A549 (cell line): ENCODE results near the gene ZNF644. TPM values are rescaled to one million over a fixed set of nuclear protein-coding genes. Genes with fewer than 3 reads are reported as not detected.

Experiments
- ATAC-seq, 2 experiments: fragments of 200-7000 bp in 1 of 2; fragments of >200 bp in 1 of 2; cut with Nextera tagmentation in 1 of 2; cut with Tn5 transposase in 1 of 2; 3 replicates each; pipeline versions ENCODE4 v1.8.0 to v1.9.1; 2018 to 2020; ENCODE audit warnings: mild to moderate bottlenecking in 1 of 2, moderate library complexity in 1 of 2
- CTCF ChIA-PET: fragments of 300-600 bp; sonication (Branson Sonifier 250); formaldehyde crosslinking; extraction: SDS; loops from one replicate; lab custom pipeline; 2021; ENCODE audit warnings: antibody characterized with exemption, inconsistent platforms; lab: Yijun Ruan, JAX
- POLR2A ChIA-PET: fragments of 350-600 bp; formaldehyde crosslinking; extraction: SDS; loops from one replicate; lab custom pipeline; 2021; ENCODE audit warnings: antibody characterized with exemption, inconsistent platforms; lab: Yijun Ruan, JAX
- DNase-seq, 2 experiments: peaks; one replicate each; pipeline versions ENCODE4 v3.0.0 to v3.0.0-alpha.2; 2011 to 2016; ENCODE audit warnings: low read depth in 1 of 2, low spot score in 1 of 2
- FAIRE-seq: peaks from 2 replicates; lab custom pipeline; 2011; peaks lifted over from hg19 to GRCh38; lab: Jason Lieb, UNC
- H3K27ac ChIP-seq, 2 experiments: fragments of >200 bp; sonication (Bioruptor Twin); formaldehyde crosslinking; 3 replicates each; pipeline ENCODE4 v1.5.1; 2016 to 2017
- H3K4me1 ChIP-seq: fragments of >200 bp; sonication (Bioruptor Twin); formaldehyde crosslinking; 3 replicates; pipeline ENCODE4 v1.6.1; 2016
- H3K4me2 ChIP-seq: fragments of >200 bp; sonication (Bioruptor Twin); formaldehyde crosslinking; 3 replicates; pipeline ENCODE4 v1.6.1; 2016
- H3K4me3 ChIP-seq: fragments of >200 bp; sonication (Bioruptor Twin); formaldehyde crosslinking; 3 replicates; pipeline ENCODE4 v1.5.1; 2016
- H3K9me3 ChIP-seq: fragments of >200 bp; sonication (Bioruptor Twin); formaldehyde crosslinking; 3 replicates; pipeline ENCODE4 v1.6.1; 2016
- CBX8 ChIP-seq: fragments of 200-600 bp; sonication (generic); IDR thresholded peaks from 2 replicates; pipeline ENCODE4 v1.6.1; 2016
- CHD2 ChIP-seq: fragments of 150-350 bp; IDR thresholded peaks from 2 replicates; pipeline ENCODE4 v1.6.1; 2014; ENCODE audit warnings: low read length; ENCODE audit not compliant: partially characterized antibody
- CHD4 ChIP-seq: fragments of 200-600 bp; sonication (generic); IDR thresholded peaks from 2 replicates; pipeline ENCODE4 v1.6.1; 2016; ENCODE audit warnings: antibody characterized with exemption, mild to moderate bottlenecking, borderline replicate concordance
- EHF ChIP-seq: fragments of 250-450 bp; sonication (Bioruptor Pico); IDR thresholded peaks from 2 replicates; pipeline ENCODE4 v1.5.0; 2020; ENCODE audit warnings: mild to moderate bottlenecking
- FOSB ChIP-seq: fragments of 250-450 bp; sonication (Bioruptor Pico); IDR thresholded peaks from 2 replicates; pipeline ENCODE4 v1.5.0; 2020; ENCODE audit warnings: mild to moderate bottlenecking, moderate library complexity
- HOXA7 ChIP-seq: fragments of 250-450 bp; sonication (Bioruptor Pico); IDR thresholded peaks from 2 replicates; pipeline ENCODE4 v1.5.0; 2020; ENCODE audit warnings: mild to moderate bottlenecking, moderate library complexity
- HOXB13 ChIP-seq: fragments of 250-450 bp; sonication (Bioruptor Pico); IDR thresholded peaks from 2 replicates; pipeline ENCODE4 v1.5.0; 2020; ENCODE audit warnings: low read depth, mild to moderate bottlenecking, moderate library complexity
- HOXB5 ChIP-seq: fragments of 250-450 bp; sonication (Bioruptor Pico); IDR thresholded peaks from 2 replicates; pipeline ENCODE4 v1.5.0; 2020; ENCODE audit warnings: mild to moderate bottlenecking, moderate library complexity
- JUNB ChIP-seq: fragments of >200 bp; sonication (Bioruptor Twin); formaldehyde crosslinking; IDR thresholded peaks from 2 replicates; pipeline ENCODE4 v1.6.1; 2016
- KDM1A ChIP-seq: fragments of 200-600 bp; sonication (generic); IDR thresholded peaks from 2 replicates; pipeline ENCODE4 v1.6.1; 2016; ENCODE audit warnings: low read depth, mild to moderate bottlenecking
- MYC ChIP-seq: IDR thresholded peaks from 2 replicates; pipeline ENCODE4 v1.6.1; 2012; ENCODE audit warnings: mild to moderate bottlenecking, inconsistent platforms, low read length, improper control_type of control experiment, borderline replicate concordance
- RFX5 ChIP-seq: fragments of 450-650 bp; IDR thresholded peaks from 2 replicates; pipeline ENCODE4 v1.7.1; 2014; ENCODE audit warnings: antibody characterized with exemption, mild to moderate bottlenecking, moderate library complexity
- SMC3 ChIP-seq: fragments of >200 bp; sonication (Bioruptor Twin); formaldehyde crosslinking; IDR thresholded peaks from 3 replicates; pipeline ENCODE4 v1.6.1; 2018; ENCODE audit warnings: inconsistent platforms
- SREBF2 ChIP-seq: fragments of 450-650 bp; IDR thresholded peaks from 2 replicates; pipeline ENCODE4 v1.6.1; 2014; ENCODE audit warnings: mild to moderate bottlenecking, moderate library complexity
- TFCP2L1 ChIP-seq: fragments of 250-450 bp; sonication (Bioruptor Pico); IDR thresholded peaks from 2 replicates; pipeline ENCODE4 v1.5.0; 2021; ENCODE audit warnings: mild to moderate bottlenecking
- TP53 ChIP-seq: fragments of 250-450 bp; sonication (Bioruptor Pico); IDR thresholded peaks from 2 replicates; pipeline ENCODE4 v1.5.0; 2021; ENCODE audit warnings: mild to moderate bottlenecking, moderate library complexity
- ZC3H11A ChIP-seq: fragments of 450-650 bp; IDR thresholded peaks from 2 replicates; pipeline ENCODE4 v1.6.1; 2014; ENCODE audit warnings: antibody characterized with exemption, mild to moderate bottlenecking
- ZSCAN20 ChIP-seq: fragments of 250-450 bp; sonication (Bioruptor Pico); IDR thresholded peaks from 2 replicates; pipeline ENCODE4 v1.8.0; 2022; ENCODE audit warnings: mild to moderate bottlenecking, moderate library complexity
- WGBS: methylation state at CpG from one replicate; pipeline ENCODE4 v1.1.6; 2017; ENCODE audit errors: missing lambda C conversion rate; 5-methylcytosine and 5-hydroxymethylcytosine counted together
- polyA plus RNA-seq, 4 experiments: library from polyadenylated mRNA; depleted of rRNA in 3 of 4; stranded (reverse); fragments of >200 nt; fragmentation: RNase III in 1 of 4; extraction: RNeasy Plus Mini Kit Qiagen cat#74134 plus additional on column Dnase treatment in 1 of 4; gene quantifications; 2 replicates in 3 of 4; 3 replicates in 1 of 4; pipeline ENCODE4 v1.2.3, GENCODE V29; 2011 to 2017
- TF ChIP-seq, protein P1 (sequence below): IDR thresholded peaks from 2 replicates; pipeline ENCODE4 v1.6.1; 2012
- TF ChIP-seq, protein P2 (sequence below): fragments of 150-350 bp; IDR thresholded peaks from 2 replicates; pipeline ENCODE4 v1.6.1; 2014; ENCODE audit warnings: low read depth, mild to moderate bottlenecking, low read length
- TF ChIP-seq, protein P3 (sequence below): fragments of >200 bp; sonication (Bioruptor Twin); formaldehyde crosslinking; IDR thresholded peaks from 3 replicates; pipeline ENCODE4 v1.5.1; 2016
- TF ChIP-seq, protein P4 (sequence below): IDR thresholded peaks from 2 replicates; pipeline ENCODE4 v1.6.1; 2012; ENCODE audit warnings: low read depth, borderline replicate concordance
- TF ChIP-seq, protein P5 (sequence below): fragments of 450-650 bp; IDR thresholded peaks from 2 replicates; pipeline ENCODE4 v1.6.1; 2014; ENCODE audit warnings: antibody characterized with exemption
- TF ChIP-seq, protein P6 (sequence below): IDR thresholded peaks from 2 replicates; pipeline ENCODE4 v1.6.1; 2012
- TF ChIP-seq, protein P7 (sequence below): fragments of 250-450 bp; sonication (Bioruptor Pico); IDR thresholded peaks from 2 replicates; pipeline ENCODE4 v1.5.0; 2020; ENCODE audit warnings: low read depth, mild to moderate bottlenecking, moderate library complexity

The ZNF644 gene
- polyA plus RNA-seq, 2 of the 4 experiments (the other 2 are of a cell fraction), result 14.8 to 24.9 TPM

DNA sequence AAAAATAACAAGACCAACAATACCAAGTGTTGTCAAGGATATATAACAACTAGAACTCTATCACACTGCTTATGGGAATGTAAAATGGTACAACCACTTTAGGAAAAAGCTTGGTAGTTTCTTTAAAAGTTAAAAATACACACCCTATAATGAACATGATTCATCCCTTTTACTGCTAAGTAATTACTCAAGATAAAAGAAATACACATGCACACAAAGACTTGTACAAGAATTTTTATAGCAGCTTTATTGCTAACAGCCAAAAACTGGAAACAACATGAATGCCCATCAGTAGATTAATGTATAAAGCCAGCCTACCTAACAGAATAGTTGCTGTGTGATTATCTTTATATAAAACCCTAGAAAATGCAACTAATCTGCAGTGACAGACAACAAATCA is 10.5 kb upstream of the ZNF644 start:
- no peak for FAIRE-seq
- POLR2A ChIA-PET, result no interaction called here
- TF ChIP-seq JUNB, result no peak
- TF ChIP-seq, protein P1, sequence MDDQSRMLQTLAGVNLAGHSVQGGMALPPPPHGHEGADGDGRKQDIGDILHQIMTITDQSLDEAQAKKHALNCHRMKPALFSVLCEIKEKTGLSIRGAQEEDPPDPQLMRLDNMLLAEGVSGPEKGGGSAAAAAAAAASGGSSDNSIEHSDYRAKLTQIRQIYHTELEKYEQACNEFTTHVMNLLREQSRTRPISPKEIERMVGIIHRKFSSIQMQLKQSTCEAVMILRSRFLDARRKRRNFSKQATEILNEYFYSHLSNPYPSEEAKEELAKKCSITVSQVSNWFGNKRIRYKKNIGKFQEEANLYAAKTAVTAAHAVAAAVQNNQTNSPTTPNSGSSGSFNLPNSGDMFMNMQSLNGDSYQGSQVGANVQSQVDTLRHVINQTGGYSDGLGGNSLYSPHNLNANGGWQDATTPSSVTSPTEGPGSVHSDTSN, result no peak
- TF ChIP-seq SREBF2, result no peak
- TF ChIP-seq, protein P2, sequence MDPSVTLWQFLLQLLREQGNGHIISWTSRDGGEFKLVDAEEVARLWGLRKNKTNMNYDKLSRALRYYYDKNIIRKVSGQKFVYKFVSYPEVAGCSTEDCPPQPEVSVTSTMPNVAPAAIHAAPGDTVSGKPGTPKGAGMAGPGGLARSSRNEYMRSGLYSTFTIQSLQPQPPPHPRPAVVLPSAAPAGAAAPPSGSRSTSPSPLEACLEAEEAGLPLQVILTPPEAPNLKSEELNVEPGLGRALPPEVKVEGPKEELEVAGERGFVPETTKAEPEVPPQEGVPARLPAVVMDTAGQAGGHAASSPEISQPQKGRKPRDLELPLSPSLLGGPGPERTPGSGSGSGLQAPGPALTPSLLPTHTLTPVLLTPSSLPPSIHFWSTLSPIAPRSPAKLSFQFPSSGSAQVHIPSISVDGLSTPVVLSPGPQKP, result no peak
- TF ChIP-seq TFCP2L1 (CRISPR knock-in tag), result no peak
- TF ChIP-seq EHF (CRISPR knock-in tag), result no peak
- TF ChIP-seq HOXA7 (CRISPR knock-in tag), result no peak
- no peak for TF ChIP-seq KDM1A
- no peak for TF ChIP-seq FOSB
- no peak for TF ChIP-seq ZC3H11A
- TF ChIP-seq, protein P3, sequence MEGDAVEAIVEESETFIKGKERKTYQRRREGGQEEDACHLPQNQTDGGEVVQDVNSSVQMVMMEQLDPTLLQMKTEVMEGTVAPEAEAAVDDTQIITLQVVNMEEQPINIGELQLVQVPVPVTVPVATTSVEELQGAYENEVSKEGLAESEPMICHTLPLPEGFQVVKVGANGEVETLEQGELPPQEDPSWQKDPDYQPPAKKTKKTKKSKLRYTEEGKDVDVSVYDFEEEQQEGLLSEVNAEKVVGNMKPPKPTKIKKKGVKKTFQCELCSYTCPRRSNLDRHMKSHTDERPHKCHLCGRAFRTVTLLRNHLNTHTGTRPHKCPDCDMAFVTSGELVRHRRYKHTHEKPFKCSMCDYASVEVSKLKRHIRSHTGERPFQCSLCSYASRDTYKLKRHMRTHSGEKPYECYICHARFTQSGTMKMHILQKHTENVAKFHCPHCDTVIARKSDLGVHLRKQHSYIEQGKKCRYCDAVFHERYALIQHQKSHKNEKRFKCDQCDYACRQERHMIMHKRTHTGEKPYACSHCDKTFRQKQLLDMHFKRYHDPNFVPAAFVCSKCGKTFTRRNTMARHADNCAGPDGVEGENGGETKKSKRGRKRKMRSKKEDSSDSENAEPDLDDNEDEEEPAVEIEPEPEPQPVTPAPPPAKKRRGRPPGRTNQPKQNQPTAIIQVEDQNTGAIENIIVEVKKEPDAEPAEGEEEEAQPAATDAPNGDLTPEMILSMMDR, result no peak
- no peak for TF ChIP-seq MYC
- no peak for TF ChIP-seq CBX8
- TF ChIP-seq SMC3, result no peak
- TF ChIP-seq, protein P4, sequence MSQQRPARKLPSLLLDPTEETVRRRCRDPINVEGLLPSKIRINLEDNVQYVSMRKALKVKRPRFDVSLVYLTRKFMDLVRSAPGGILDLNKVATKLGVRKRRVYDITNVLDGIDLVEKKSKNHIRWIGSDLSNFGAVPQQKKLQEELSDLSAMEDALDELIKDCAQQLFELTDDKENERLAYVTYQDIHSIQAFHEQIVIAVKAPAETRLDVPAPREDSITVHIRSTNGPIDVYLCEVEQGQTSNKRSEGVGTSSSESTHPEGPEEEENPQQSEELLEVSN, result no peak
- TF ChIP-seq, protein P5, sequence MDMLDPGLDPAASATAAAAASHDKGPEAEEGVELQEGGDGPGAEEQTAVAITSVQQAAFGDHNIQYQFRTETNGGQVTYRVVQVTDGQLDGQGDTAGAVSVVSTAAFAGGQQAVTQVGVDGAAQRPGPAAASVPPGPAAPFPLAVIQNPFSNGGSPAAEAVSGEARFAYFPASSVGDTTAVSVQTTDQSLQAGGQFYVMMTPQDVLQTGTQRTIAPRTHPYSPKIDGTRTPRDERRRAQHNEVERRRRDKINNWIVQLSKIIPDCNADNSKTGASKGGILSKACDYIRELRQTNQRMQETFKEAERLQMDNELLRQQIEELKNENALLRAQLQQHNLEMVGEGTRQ, result no peak
- TF ChIP-seq, protein P6, sequence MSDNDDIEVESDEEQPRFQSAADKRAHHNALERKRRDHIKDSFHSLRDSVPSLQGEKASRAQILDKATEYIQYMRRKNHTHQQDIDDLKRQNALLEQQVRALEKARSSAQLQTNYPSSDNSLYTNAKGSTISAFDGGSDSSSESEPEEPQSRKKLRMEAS, result no peak
- no peak for TF ChIP-seq TP53 (CRISPR knock-in tag)
- no peak for TF ChIP-seq CHD2
- no peak for TF ChIP-seq HOXB5 (CRISPR knock-in tag)
- Histone ChIP-seq H3K4me3 (no peak overlapping the region), H3K4me2 (no peak overlapping the region), H3K4me1 (peaks cover 11% of the 10 kb centered on the region; the same call in 2 of the 3 replicates), H3K9me3 (no peaks in the 10 kb centered on the region), H3K27ac (no peak overlapping the region)
- CTCF ChIA-PET, result no interaction called here
- DNase-seq, result no peak
- ATAC-seq, result no peak

DNA sequence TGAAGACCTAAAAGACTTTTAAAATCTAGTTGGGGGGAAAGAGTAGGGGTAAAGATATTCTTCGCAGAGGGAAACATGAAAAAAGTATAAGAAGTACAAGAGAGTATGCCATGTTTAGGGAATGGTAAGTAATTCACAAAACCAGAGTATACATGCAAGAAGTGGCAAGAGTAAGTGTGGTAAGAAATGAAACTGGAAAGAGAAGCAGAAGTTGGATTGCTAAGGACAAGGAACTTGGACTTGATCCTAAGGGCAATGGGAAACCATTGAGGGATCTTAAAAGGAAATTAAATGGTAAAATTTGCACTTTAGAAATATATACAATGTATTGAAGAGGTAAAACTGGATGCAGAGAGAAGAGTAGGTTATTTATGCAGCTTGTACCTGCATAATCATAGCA is 9.2 kb upstream of the ZNF644 start:
- DNase-seq (no peak), FAIRE-seq (no peak), ATAC-seq (no peak)
- Histone ChIP-seq H3K27ac (no peak overlapping the region), H3K4me3 (no peak overlapping the region), H3K4me2 (no peak overlapping the region), H3K9me3 (no peaks in the 10 kb centered on the region), H3K4me1 (no peaks in the 10 kb centered on the region)
- POLR2A ChIA-PET, result no interaction called here
- CTCF ChIA-PET, result interaction anchor here (1.2 kb wide), 1 partner anchor 522 kb away, joined by 3 read pairs; no protein-coding TSS in a partner anchor
- WGBS, result 80% methylated on average over 1 of the region's 1 CpG
- TF ChIP-seq TP53 (CRISPR knock-in tag) (no peak), TFCP2L1 (CRISPR knock-in tag) (no peak), RFX5 (no peak), HOXB13 (no peak), CBX8 (no peak), ZSCAN20 (no peak), CHD4 (no peak)
- TF ChIP-seq, protein P4, result no peak
- TF ChIP-seq, protein P7, sequence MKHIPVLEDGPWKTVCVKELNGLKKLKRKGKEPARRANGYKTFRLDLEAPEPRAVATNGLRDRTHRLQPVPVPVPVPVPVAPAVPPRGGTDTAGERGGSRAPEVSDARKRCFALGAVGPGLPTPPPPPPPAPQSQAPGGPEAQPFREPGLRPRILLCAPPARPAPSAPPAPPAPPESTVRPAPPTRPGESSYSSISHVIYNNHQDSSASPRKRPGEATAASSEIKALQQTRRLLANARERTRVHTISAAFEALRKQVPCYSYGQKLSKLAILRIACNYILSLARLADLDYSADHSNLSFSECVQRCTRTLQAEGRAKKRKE (CRISPR knock-in tag), result no peak
